HCT116 (cell line): ENCODE data around the gene ZSWIM5.

Source experiments
- ATF3 ChIP-seq: IDR thresholded peaks from 2 replicates; pipeline ENCODE4 v1.6.1; 2012
- CEBPB ChIP-seq: IDR thresholded peaks from 2 replicates; pipeline ENCODE4 v1.6.1; 2012; ENCODE audit warnings: low read depth
- POLR2AphosphoS5 ChIP-seq: IDR thresholded peaks from 2 replicates; pipeline ENCODE4 v1.6.1; 2011; ENCODE audit warnings: mild to moderate bottlenecking, low read depth, low read length, moderate library complexity
- RAD21 ChIP-seq: IDR thresholded peaks from 2 replicates; pipeline ENCODE4 v1.6.1; 2012; ENCODE audit warnings: low read depth, mild to moderate bottlenecking
- REST ChIP-seq: IDR thresholded peaks from 2 replicates; pipeline ENCODE4 v1.6.1; 2012; ENCODE audit warnings: low read depth
- TF ChIP-seq, protein P1 (sequence below), 3 experiments: fragments of 200-600 bp in 1 of 3; sonication (generic) in 1 of 3; IDR thresholded peaks in 2 of 3; conservative IDR thresholded peaks in 1 of 3; 2 replicates each; pipeline ENCODE4 v1.5.1; 2012 to 2017; ENCODE audit warnings: low read depth in 2 of 3, low read length in 2 of 3, antibody characterized with exemption in 1 of 3, borderline replicate concordance in 1 of 3, control low read depth in 1 of 3, mild to moderate bottlenecking in 1 of 3, mixed read lengths in 1 of 3, mixed run types in 1 of 3, moderate library complexity in 1 of 3; ENCODE audit not compliant: insufficient read depth in 1 of 3

- TF ChIP-seq RAD21 (no peak), CEBPB (no peak), POLR2AphosphoS5 (no peak), ATF3 (no peak), REST (no peak)
- TF ChIP-seq, protein P1, sequence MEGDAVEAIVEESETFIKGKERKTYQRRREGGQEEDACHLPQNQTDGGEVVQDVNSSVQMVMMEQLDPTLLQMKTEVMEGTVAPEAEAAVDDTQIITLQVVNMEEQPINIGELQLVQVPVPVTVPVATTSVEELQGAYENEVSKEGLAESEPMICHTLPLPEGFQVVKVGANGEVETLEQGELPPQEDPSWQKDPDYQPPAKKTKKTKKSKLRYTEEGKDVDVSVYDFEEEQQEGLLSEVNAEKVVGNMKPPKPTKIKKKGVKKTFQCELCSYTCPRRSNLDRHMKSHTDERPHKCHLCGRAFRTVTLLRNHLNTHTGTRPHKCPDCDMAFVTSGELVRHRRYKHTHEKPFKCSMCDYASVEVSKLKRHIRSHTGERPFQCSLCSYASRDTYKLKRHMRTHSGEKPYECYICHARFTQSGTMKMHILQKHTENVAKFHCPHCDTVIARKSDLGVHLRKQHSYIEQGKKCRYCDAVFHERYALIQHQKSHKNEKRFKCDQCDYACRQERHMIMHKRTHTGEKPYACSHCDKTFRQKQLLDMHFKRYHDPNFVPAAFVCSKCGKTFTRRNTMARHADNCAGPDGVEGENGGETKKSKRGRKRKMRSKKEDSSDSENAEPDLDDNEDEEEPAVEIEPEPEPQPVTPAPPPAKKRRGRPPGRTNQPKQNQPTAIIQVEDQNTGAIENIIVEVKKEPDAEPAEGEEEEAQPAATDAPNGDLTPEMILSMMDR (IDR thresholded peaks at IDR 0.05 in 2 of 3, conservative IDR thresholded peaks at IDR 0.05 in 1 of 3; ENCODE audit: borderline replicate concordance in 1 of 3, insufficient read depth in 1 of 3, low read depth in 2 of 3, low read length in 2 of 3) = no peak
Measured at GRCh38 chr1:45002650-45003645, 203.5 kb downstream of the ZSWIM5 start.
